IPS-20b (cell line): Measurements from ENCODE around the gene LAMTOR5.
"Not testable (repeated sequence)": the region's sequence is repeated elsewhere in the genome, so short reads cannot be mapped to it uniquely, and the experiment has no call there.

Source experiments
- H3K27ac ChIP-seq: one replicate; pipeline ENCODE4 v1.5.1; 2013; ENCODE audit warnings: low read length
- H3K27me3 ChIP-seq: 2 replicates; pipeline ENCODE4 v1.6.1; 2013; ENCODE audit warnings: mild to moderate bottlenecking, low read length, inconsistent platforms; ENCODE audit not compliant: insufficient read depth
- H3K36me3 ChIP-seq: 2 replicates; pipeline ENCODE4 v1.6.1; 2013; ENCODE audit warnings: low read depth, mild to moderate bottlenecking, inconsistent platforms, low read length, moderate library complexity; ENCODE audit not compliant: insufficient read depth
- H3K4me1 ChIP-seq: 2 replicates; pipeline ENCODE4 v1.6.1; 2013; ENCODE audit warnings: mild to moderate bottlenecking, control low read depth, inconsistent platforms, low read length, moderate library complexity; ENCODE audit not compliant: insufficient read depth
- H3K4me3 ChIP-seq: 2 replicates; pipeline ENCODE4 v1.5.1; 2013; ENCODE audit warnings: mild to moderate bottlenecking, low read length, inconsistent platforms
- H3K9ac ChIP-seq: 2 replicates; pipeline ENCODE4 v1.6.1; 2013; ENCODE audit warnings: low read depth, mild to moderate bottlenecking, inconsistent platforms, low read length, moderate library complexity
- H3K9me3 ChIP-seq: 2 replicates; pipeline ENCODE4 v1.6.1; 2013; ENCODE audit warnings: mild to moderate bottlenecking, low read depth, low read length, inconsistent platforms; ENCODE audit not compliant: insufficient read depth

Gene LAMTOR5

DNA sequence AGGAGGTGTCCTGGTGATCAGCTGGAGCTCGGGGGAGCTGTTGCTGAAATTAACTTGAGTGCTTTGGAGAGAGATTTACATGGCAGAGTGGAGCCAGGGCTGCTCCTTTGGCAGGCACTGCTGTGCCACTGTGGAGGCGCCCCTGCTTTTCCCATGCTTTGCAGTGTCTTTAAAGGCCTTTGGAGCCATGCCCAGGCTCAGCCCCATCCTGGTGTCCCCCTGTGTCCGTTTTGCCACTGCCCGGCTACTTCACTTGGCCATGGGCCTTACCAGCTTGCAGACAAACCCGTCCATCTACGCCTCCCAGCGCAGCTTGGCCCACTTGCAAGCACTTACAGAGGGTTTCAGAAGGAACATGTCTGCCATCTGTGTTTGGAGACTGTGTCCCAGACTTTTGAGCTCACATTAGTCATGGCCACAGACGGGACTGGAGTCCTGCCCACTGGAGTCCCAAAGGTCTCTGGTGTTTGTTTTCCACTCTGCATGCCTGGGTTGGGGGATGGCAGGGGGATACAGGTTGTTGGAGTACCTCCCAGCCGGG is 18.2 kb upstream of the LAMTOR5 start:
- Histone ChIP-seq H3K9me3 (peaks cover 6% of the 10 kb centered on the region; the same call in 1 of the 2 replicates), H3K27me3 (no peaks in the 10 kb centered on the region), H3K9ac (no peak overlapping the region), H3K4me3 (no peak overlapping the region), H3K36me3 (no peaks in the 10 kb centered on the region), H3K4me1 (no peaks in the 10 kb centered on the region), H3K27ac (no peak overlapping the region)

- no peaks in the 10 kb centered on the region for H3K27me3 ChIP-seq
- no peaks in the 10 kb centered on the region for H3K36me3 ChIP-seq
- H3K4me1 ChIP-seq, result no peaks in the 10 kb centered on the region
- no peak overlapping the region for H3K9ac ChIP-seq
- H3K27ac ChIP-seq, result no peak overlapping the region
- H3K4me3 ChIP-seq, result no peak overlapping the region
- peaks cover 6% of the 10 kb centered on the region; the same call in 1 of the 2 replicates for H3K9me3 ChIP-seq
These were observed 17.5 kb upstream of the LAMTOR5 start for GRCh38 chr1:110424699-110425611.

DNA sequence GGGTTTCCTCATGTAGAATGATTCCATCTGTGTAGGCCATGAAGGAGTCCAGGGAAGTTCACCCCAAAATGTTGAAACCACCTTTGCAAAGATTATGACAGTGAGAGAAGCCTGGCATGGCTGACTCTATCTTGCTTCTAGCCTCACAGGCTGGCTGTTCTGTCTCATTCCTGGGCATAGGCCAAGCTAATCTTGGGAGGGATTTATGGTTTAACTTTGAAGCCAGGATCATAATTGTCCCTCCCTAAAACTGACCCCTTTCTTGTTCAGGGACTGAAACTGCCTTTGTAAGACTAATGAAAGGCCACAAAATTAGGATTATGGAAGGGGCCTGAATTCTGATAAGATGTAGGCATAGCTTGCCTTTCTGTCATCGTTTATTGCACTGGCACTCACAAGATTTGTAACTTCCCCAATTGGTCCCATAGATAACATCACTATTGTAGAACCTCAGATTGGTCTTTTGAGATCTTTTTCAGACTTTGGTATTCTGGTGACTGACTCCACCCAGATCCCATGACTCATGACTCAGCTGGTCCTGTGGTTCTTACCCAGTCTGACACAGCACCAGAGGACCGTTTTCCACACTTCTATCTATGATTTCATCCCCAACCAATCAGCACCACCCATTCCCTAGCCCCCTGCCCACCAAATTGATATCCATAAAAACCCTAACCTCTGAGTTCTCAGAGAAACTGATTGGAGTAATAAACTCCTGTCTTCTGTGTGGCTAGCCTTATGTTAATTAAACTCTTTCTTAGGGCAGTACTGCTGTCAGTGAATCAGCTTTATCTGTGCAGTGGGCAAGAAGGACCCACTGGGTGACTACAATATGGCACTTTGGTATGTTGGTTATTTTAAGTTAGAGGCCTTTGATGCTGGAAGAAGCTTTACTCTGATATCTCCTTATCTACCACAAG is 13.6 kb upstream of the LAMTOR5 start:
- no peaks in the 10 kb centered on the region for H3K4me1 ChIP-seq
- no peaks in the 10 kb centered on the region for H3K27me3 ChIP-seq
- H3K27ac ChIP-seq, result no peak overlapping the region
- no peak overlapping the region for H3K4me3 ChIP-seq
- H3K9me3 ChIP-seq, result peaks cover 6% of the 10 kb centered on the region; the same call in 1 of the 2 replicates
- H3K36me3 ChIP-seq, result no peaks in the 10 kb centered on the region
- no peak overlapping the region for H3K9ac ChIP-seq

DNA sequence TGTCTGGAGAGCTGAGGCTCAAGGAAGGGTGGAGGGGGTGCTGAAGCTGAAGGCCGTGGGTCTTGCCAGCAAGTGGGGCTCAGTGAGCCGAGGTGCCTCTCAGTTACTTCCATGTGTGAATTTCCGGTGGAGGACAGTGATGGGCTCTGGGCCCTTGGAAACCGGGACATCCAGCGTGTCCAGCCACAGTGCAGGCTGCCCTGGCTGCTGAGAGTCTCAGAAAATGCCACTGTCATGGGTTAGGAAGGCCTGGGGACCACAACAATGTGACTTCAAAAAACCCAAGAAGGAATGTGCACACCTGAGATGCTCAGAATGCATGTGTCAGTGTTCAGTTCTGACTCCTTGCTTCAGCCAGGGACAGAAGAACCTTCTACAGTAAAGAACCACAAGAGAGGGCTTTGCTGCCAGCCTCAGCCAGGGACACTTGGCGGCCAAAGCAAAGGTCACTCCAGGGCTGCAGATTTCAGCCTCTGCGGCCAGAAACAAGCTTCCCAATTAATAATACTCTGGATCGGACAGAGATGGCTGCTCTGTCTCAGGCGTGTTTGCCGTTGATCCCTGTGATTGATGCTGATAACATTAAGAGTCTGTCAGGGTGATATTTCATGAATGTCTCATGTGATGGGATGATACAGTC is 12.6 kb upstream of the LAMTOR5 start:
- Histone ChIP-seq H3K9ac (no peak overlapping the region), H3K4me3 (no peak overlapping the region), H3K4me1 (no peaks in the 10 kb centered on the region), H3K27ac (no peak overlapping the region), H3K36me3 (no peaks in the 10 kb centered on the region), H3K9me3 (peaks cover 6% of the 10 kb centered on the region; the same call in 1 of the 2 replicates), H3K27me3 (no peaks in the 10 kb centered on the region)

- Histone ChIP-seq H3K9me3 (peaks cover 6% of the 10 kb centered on the region; the same call in 1 of the 2 replicates), H3K27me3 (no peaks in the 10 kb centered on the region), H3K9ac (no peak overlapping the region), H3K27ac (no peak overlapping the region), H3K4me1 (no peaks in the 10 kb centered on the region), H3K4me3 (no peak overlapping the region), H3K36me3 (no peaks in the 10 kb centered on the region)
These were observed 11.2 kb upstream of the LAMTOR5 start for GRCh38 chr1:110418729-110419128.

- not testable (repeated sequence) for H3K27me3 ChIP-seq, H3K9me3 ChIP-seq, H3K4me3 ChIP-seq, H3K9ac ChIP-seq, H3K4me1 ChIP-seq, H3K27ac ChIP-seq, H3K36me3 ChIP-seq
These were observed 5.6 kb upstream of the LAMTOR5 start for GRCh38 chr1:110413045-110413444.

DNA sequence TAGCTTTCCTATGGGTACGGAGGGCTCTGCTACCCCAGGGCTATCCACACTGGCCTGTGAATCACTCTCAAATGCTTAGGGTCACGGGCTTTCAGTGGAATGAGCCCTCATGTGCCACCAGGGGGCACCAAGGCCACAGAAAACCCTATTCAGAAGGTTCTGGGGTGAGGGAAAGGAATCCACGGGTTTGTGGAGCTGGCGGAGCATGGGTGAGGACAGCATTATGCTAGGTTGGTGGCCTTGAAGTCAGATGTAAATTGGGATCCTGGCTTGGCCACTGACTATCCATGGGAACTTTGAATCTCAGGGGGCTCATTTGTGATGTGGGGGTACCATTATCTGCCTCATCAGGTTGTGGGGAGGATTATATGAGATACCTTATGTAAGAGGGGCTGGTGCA is 5.1 kb upstream of the LAMTOR5 start:
- H3K4me3 ChIP-seq, result no peak overlapping the region
- H3K9me3 ChIP-seq, result no peaks in the 10 kb centered on the region
- no peak overlapping the region for H3K27ac ChIP-seq
- H3K4me1 ChIP-seq, result no peaks in the 10 kb centered on the region
- no peaks in the 10 kb centered on the region for H3K36me3 ChIP-seq
- H3K9ac ChIP-seq, result no peak overlapping the region
- H3K27me3 ChIP-seq, result no peaks in the 10 kb centered on the region

GRCh38 chr1:110411173-110411735 is 3.8 kb upstream of the LAMTOR5 start:
- H3K36me3 ChIP-seq, result no peaks in the 10 kb centered on the region
- H3K4me1 ChIP-seq, result no peaks in the 10 kb centered on the region
- H3K4me3 ChIP-seq, result no peak overlapping the region
- H3K27ac ChIP-seq, result no peak overlapping the region
- no peaks in the 10 kb centered on the region for H3K9me3 ChIP-seq
- H3K27me3 ChIP-seq, result no peaks in the 10 kb centered on the region
- no peak overlapping the region for H3K9ac ChIP-seq

DNA sequence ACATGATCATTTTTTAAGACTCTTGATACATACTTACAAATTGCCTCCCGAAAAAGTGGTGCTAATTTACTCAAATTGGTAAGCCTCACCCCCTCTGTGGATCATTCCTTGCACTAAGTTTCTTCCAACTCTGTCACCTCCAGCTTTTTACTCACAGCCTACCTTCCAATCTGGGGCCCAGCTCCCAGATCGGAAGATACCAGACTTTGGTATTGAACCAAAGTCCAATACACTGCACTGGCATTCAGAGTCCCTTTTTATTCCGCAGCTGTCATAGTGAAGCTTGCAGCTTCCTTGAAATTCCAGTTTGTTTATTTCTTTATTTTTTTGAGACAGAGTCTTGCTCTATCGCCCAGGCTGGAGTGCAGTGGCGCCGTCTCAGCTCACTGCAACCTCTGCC is 1.8 kb upstream of the LAMTOR5 start:
- Histone ChIP-seq H3K9me3 (no peaks in the 10 kb centered on the region), H3K27ac (no peak overlapping the region), H3K4me3 (no peak overlapping the region), H3K9ac (no peak overlapping the region), H3K36me3 (peaks cover 15% of the 10 kb centered on the region), H3K27me3 (no peaks in the 10 kb centered on the region), H3K4me1 (no peaks in the 10 kb centered on the region)

DNA sequence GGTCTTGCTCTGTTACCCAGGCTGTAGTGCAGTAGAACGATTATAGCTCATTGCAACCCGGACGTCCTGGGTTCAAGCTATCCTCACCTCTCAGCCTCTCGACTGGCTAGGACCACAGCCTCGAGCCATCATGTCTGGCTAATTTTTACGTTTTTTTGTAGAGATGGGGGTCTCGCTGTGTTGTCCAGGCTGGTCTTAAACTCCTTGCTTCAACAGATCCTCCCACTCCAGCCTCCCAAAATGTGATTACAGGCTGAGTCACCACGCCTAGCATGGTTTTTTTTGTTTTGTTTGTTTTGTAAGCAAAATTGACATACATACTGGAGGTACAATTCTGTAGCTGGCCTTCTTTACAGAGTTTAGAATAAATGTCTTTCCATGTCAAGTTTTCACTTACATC is 994 bp upstream of the LAMTOR5 start:
- H3K9ac ChIP-seq, result peak overlapping the region; percentile 99; the same call in 1 of the 2 replicates
- no peaks in the 10 kb centered on the region for H3K9me3 ChIP-seq
- no peak overlapping the region for H3K27ac ChIP-seq
- H3K36me3 ChIP-seq, result peaks cover 23% of the 10 kb centered on the region
- peak overlapping the region; percentile 99 for H3K4me3 ChIP-seq
- H3K27me3 ChIP-seq, result no peaks in the 10 kb centered on the region
- no peaks in the 10 kb centered on the region for H3K4me1 ChIP-seq

DNA sequence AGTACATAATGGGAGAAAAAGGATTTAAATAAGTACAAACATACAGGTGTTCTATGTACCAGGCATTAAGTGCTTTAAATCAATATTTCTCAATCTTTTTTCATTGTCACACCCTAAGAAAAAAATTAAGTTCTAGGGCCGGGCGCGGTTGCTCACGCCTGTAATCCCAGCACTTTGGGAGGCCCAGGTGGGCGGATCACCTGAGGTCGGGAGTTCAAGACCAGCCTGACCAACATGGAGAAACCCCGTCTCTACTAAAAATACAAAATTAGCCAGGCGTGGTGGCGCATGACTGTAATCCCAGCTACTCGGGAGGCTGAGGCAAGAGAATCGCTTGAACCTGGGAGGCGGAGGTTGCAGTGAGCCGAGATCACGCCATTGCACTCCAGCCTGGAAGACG is 1.1 kb downstream of the LAMTOR5 start:
- Histone ChIP-seq H3K9ac (peak overlapping the region; percentile 99; the same call in 1 of the 2 replicates), H3K4me3 (peak overlapping the region; percentile 99), H3K36me3 (peaks cover 44% of the 10 kb centered on the region)
- not testable (repeated sequence) for H3K27me3 ChIP-seq, H3K9me3 ChIP-seq, H3K4me1 ChIP-seq, H3K27ac ChIP-seq
